Epidermal melanocyte (primary cell): ENCODE data around the gene OTULIN.
A peak's percentile ranks its signal among the peaks of the same experiment; 100 is the strongest.

Source experiments
- DNase-seq: peaks from one replicate; pipeline ENCODE4 v3.0.0; 2011; ENCODE audit warnings: low spot score; ENCODE audit not compliant: insufficient read length

The OTULIN gene

GRCh38 chr5:14696851-14697250 is 32.3 kb downstream of the OTULIN start:
- no peak for DNase-seq

- no peak for DNase-seq
Measured at GRCh38 chr5:14698495-14698894, 34.0 kb downstream of the OTULIN start.

- no peak for DNase-seq
Measured at GRCh38 chr5:14699159-14699558, 34.6 kb downstream of the OTULIN start.

DNA sequence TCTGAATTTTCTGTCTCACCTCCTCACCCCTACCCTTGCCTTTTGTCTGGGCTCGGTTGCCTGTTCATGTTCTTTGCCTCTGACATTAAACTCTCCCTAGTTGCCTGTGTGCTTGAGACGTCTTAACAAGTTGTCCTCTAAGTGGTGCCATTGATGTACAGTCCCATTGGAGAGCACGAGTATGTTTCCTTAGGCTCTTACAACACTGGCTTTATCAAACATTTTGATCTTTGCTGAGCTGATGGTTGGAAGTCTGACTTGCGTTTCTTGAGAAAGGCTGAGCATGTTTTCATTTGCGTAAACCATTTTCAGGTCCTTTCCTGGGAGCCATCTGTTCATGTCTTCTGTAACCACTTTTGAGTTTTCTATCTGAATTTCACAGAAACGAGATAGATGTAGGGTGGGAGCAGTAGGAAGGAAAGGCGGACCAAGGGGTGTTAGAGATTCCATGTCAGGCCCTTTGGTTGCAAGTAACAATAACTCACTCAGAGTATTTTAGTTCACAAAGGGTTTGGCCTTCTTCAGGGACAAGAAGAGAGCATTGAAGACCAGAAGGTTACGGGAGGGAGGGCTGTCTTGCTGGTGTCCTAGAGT is 35.4 kb downstream of the OTULIN start:
- DNase-seq: no peak

DNA sequence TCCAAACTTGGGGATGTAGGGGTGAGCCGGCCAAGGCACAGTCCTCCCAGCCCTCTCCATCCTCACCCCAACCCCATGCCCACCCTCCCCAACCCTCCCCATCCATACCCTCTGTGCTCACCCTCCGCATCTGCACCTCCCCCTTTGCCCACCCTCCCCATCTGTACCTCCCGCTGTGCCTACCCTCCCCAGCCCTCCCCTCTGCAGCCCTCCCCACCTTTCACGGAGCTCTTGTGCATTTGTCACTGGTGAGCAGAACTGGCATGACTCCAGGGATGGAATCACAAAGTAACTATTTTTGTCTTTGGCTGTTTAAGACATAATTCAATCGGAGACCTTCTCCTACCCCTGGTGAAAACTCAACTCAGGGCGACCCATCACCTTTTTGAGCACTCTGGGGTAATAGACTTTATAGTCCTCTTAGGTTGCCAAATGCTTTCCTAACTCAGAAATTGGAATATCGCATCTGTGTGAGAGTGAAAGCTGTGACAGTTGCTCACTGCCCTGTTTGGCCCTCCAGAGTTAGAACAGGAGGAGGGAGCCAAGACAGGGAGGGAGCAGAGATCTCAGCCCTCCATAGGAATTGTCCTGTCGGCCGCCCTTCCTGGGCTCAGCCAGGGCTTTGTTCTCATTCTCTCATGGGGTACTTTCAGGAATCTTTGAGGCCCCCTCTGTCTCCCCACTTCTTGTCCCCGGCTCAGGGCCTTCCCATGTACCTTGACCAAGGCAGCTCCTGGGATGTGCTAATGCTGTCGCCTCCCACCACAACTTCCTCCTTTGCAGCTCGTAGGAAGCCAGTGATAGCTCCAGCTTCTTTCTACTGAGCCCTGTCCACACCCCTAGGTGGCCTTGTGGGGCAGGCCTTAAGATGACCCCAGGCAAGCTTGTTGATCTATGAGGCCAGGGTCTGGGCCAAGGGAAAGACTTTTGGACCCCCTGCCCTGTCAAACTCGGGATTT is 36.2 kb downstream of the OTULIN start:
- DNase-seq: no peak

DNA sequence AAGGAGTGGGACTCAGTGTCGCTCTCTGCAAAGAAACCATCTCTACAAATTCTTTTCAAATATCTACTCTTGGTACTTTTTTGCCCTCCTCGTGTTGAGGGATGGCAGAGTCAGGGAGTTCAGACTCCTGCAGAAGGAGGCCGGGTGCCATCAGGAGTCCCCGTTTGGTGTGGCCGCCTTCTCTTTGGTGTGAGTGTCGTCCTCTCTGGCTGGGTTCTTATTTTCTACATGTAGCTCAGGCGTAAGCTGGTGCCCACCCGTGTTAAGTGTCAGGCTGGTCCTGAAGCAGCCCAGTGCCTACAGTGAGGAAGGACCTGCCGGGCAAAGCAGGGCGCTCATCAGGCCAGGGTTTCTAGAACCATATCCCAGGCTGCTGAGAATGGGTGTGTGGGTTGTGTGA is 37.0 kb downstream of the OTULIN start:
- no peak for DNase-seq

GRCh38 chr5:14702238-14702839 is 37.8 kb downstream of the OTULIN start:
- DNase-seq: no peak

DNA sequence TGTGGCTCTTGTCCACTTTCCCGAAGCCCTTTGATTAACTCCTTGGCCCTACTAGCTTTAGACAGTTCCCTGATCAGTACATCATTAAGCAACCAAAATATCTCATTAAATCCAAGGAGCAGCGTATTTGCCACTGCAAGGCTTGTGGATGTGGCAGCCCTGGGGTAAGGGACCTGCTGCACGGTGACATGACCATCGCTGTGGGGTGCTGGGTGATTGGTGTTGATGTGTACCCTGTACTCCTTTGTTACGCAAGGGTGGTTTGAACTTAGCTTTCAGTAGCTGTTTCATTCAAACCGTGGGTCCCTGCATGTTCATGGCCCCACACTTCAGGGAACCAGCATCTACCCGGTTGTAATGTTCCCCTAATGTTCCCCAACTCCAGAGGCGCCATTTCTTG is 41.0 kb downstream of the OTULIN start:
- DNase-seq: no peak

DNA sequence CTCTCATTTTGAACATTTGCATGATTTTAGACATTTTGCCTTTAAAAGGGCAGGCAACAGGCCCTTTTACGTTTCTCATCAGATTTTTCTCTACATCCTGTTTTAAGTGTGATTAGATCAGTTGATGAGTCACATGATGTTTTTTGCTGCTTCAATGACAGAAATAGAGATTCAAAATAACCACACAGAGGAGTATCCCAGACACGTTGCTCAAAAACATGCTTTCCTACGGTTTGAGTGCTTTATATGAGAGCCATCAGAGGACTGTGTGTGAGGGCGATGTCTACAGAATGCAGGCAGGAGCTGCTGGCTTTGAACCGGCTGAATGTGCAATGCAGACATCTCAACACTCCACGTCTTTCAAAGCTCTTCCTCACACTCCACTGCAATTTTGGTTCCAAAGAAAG is 42.1 kb downstream of the OTULIN start:
- peak; percentile 79 for DNase-seq

GRCh38 chr5:14707811-14708390 is 43.4 kb downstream of the OTULIN start:
- DNase-seq: no peak

GRCh38 chr5:14708551-14708950 is 44.0 kb downstream of the OTULIN start:
- no peak for DNase-seq

DNA sequence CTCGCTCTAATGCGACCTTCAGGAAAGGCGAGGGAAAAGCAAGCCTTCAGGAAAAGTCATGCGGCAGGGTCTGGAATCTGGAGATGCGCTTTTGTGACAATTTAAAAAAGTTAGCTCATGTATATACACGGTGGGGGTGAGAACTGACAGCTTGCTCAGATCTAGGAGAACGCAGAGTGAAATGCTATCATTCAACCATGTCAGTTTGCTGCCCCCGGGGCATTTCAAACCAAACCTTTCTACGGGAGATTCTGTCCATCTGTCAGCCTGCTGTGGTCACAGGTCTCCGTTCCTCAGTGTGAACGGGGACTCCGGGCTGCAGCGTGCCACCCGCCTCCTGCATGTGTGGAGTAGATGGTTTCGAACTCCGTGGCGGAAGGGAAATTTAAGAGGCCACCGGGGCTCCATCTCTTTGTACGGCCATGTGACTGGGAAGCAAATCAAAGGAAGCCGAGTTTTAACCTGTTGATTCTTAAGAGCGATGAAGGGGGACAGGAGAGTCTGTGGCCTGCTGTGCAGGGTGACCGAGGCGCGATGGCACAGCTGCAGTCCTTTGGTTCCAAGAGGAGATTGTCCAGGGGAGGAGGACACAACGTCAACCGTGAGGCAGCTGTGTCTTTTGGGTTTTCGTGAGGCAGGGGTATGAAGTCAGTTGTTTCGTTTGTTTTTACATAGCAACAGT is 45.9 kb downstream of the OTULIN start:
- no peak for DNase-seq

- no peak for DNase-seq
Measured at GRCh38 chr5:14712131-14712530, 47.6 kb downstream of the OTULIN start.

DNA sequence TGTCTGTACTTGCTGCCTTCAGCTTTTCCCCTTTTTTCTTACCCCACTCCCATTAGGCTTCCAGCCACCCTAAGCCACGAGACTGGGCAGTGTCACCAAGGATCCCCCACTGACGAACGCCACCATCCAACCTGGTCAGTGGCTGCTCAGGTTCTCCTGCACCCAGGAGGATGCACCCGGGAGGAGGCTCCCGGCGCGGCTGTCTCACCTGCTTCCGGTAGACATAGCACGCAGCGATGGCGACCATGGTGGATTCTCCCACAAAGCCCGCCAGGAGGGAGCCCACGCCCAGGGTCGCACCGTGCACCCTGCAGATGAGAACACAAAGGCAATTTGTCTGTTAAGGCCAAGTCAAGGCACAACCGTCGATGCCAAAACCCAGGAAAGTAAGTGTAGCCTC is 48.1 kb downstream of the OTULIN start:
- no peak for DNase-seq

DNA sequence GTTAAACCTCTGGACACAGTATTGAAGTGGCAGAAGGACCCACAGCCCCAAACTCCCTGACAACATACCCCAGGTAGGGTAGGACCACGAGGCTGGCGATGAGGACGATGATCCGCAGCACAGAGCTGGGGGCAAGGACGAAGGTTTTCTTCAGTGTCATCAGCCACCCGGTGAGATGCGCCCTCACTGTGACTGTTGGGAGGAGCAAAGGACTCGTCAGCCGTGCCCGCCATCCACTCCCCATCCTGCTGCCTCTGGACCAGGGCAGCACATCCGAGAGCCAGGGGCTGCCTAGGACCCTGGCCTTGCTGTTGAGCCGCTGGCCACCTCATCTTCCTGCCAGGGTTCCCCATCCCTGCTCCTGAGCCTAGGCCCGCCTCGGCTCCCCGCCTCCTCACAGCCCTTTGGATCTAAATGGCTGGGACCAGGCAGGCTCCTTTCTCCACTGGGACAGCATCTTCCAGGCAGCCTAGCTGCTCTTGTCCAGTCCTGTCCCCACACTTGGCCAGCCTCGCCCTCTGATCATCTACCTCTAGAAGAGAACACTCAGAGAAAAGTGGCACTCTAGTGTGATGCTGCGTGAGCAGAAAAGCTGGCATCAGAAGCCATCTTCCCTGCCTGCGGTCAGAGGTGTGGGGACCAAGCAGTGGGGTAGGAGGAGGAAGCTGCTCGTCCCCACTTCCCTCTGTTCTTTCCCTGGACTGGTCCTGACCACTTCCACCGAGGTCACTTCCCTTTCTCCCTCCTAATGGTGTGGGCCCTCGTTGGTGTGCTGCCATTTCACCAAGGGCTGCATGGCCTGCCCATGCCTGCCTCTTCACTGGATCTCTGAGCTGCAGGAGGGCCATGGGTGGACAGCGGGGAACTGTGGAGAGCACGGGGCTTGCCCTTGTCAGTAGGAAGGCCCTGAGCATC is 49.2 kb downstream of the OTULIN start:
- no peak for DNase-seq

DNA sequence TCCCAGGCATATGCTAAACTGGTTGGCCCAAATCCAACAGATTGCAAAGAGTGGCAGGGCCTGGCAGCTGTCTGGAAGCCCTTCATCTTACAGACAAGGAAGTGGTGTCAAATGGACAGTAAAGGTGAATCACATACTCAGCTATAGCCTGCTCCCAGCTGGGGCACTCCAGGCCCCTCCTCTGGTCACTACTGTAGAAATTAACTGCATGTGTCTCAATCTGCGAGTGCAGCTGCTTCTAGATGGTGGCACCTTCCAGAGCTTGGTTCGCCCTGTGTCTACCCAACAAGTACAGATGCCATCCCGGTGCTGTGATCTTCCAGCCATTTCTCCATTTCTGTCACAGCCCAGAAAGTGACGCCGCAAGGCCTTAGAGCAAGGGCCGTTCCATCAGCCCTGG is 50.2 kb downstream of the OTULIN start:
- DNase-seq: no peak

- no peak for DNase-seq
Measured at GRCh38 chr5:14715481-14715880, 51.0 kb downstream of the OTULIN start.

DNA sequence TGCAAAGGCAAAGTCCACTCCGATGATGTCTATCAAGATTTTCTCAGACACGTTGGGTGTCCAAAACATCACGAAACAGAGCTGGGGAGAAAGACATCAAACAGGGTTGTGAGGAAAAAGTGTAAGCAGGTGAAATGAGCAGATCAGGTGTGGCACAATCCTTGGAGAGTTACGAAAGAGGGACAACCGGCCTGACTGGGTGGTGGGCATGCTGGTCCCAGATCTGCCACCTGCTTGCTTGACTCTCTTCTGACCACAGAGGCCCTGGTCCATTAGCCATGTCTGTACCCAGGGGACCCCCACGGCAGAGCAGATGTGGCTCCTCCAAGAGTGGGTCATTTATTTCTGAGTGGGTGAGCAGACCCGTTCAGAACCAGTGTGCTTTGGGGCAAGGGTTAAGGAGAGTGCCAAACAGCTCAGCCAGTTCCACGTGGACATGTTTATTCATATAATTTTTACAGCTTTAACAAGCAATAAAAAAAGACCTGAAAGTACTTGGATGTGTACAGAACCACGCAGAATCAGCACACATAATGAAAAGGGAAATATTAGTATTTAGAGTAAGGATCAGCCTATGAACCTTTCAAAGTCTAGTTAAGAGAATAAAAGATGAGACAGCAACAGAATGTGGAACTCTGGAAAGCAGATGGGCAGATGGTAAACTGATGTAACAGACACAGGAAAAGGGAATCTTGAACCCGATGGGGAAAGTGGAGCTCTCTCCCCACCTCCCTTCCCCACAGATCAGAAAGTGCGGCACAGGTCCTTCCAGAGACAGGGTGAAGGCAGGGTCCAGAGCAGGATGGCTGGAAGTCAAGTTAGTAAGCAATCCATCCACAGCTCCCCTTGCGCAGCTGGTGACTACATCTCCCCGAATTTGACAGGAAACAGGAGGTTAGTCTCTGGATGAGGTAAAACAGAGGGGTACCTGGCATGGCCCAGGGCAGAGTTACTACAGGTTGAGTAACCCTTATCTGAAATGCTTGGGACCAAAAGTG is 52.5 kb downstream of the OTULIN start:
- no peak for DNase-seq

DNA sequence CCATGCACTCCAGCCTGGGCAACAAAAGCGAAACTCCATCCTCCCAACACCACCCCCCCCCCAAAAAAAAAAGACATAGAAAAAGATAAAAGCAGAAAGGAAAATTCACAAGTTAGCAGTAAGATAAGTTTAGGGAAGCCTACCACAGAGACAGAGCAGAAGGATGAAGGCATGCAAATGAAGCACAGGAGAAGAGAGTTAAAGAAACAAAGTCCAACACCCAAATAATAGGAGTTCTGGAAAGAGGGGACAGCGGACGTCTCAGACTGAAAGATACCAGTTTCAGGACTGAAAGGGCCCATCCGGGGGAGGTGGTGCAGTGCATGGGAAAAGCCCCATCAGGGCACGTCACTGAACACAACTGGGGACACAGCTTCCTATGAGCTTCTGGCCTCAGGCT is 54.3 kb downstream of the OTULIN start:
- no peak for DNase-seq
